Suppressor macrophage (primary cell): ENCODE results near the gene USP49.
A peak's percentile ranks its signal among the peaks of the same experiment; 100 is the strongest.

ENCODE experiments used
- DNase-seq, 4 experiments: peaks; one replicate each; pipeline ENCODE4 v3.0.0-alpha.2; 2020 to 2022

USP49 gene

GRCh38 chr6:41874741-41875140, 20.4 kb downstream of the USP49 start:
- no peak for DNase-seq

GRCh38 chr6:41872147-41872546, 23.0 kb downstream of the USP49 start:
- DNase-seq, result peak; percentile 15 to 68 (median 58)

- DNase-seq, result peak in 2 of 4 experiments; percentile 41 to 48
These were observed 23.5 kb downstream of the USP49 start for GRCh38 chr6:41871691-41872090.

GRCh38 chr6:41859356-41859755, 35.8 kb downstream of the USP49 start:
- DNase-seq, result no peak

GRCh38 chr6:41858703-41859102, 36.5 kb downstream of the USP49 start:
- no peak for DNase-seq

GRCh38 chr6:41850861-41851260, 44.3 kb downstream of the USP49 start:
- DNase-seq, result no peak

GRCh38 chr6:41846666-41847237, 48.4 kb downstream of the USP49 start:
- peak; percentile 65 to 73 (median 70) for DNase-seq

GRCh38 chr6:41843178-41843577, 52.0 kb downstream of the USP49 start:
- DNase-seq, result no peak

GRCh38 chr6:41840326-41840725, 54.8 kb downstream of the USP49 start:
- DNase-seq, result peak; percentile 39 to 73 (median 58)

GRCh38 chr6:41836660-41837052, 58.5 kb downstream of the USP49 start:
- DNase-seq, result no peak

GRCh38 chr6:41836022-41836659, 59.0 kb downstream of the USP49 start:
- DNase-seq, result no peak

GRCh38 chr6:41832263-41832662, 62.9 kb downstream of the USP49 start:
- no peak for DNase-seq

GRCh38 chr6:41826343-41827022, 68.7 kb downstream of the USP49 start:
- DNase-seq, result no peak

GRCh38 chr6:41824571-41825569, 70.3 kb downstream of the USP49 start:
- DNase-seq, result peak; percentile 51 to 79 (median 66)

GRCh38 chr6:41823178-41823577, 72.0 kb downstream of the USP49 start:
- DNase-seq, result no peak

GRCh38 chr6:41822021-41822420, 73.2 kb downstream of the USP49 start:
- no peak for DNase-seq

GRCh38 chr6:41821266-41821665, 73.9 kb downstream of the USP49 start:
- peak; percentile 49 to 67 (median 66) for DNase-seq

- DNase-seq, result peak; percentile 4 to 67 (median 34)
These were observed 76.7 kb downstream of the USP49 start for GRCh38 chr6:41818271-41819054.

GRCh38 chr6:41815587-41815986, 79.6 kb downstream of the USP49 start:
- no peak for DNase-seq

GRCh38 chr6:41814629-41815028, 80.5 kb downstream of the USP49 start:
- DNase-seq, result no peak

- DNase-seq, result no peak
These were observed 81.2 kb downstream of the USP49 start for GRCh38 chr6:41813956-41814355.

GRCh38 chr6:41813469-41813868, 81.7 kb downstream of the USP49 start:
- DNase-seq, result no peak
